ENCODE data around the gene HHIP.

Gene HHIP

GRCh38 chr4:144647590-144647989 is 1.6 kb downstream of the HHIP start:
- H3K4me3 Mint-ChIP-seq: peak overlapping the region; percentile 90
- peaks cover 69% of the 10 kb centered on the region for H3K27me3 Mint-ChIP-seq (ENCODE audit: low read depth)
- peaks cover 21% of the 10 kb centered on the region for H3K4me1 Mint-ChIP-seq (ENCODE audit: low read depth)
- H3K36me3 Mint-ChIP-seq (ENCODE audit: low read depth): no peaks in the 10 kb centered on the region
- H3K9me3 Mint-ChIP-seq: no peaks in the 10 kb centered on the region
- no peak overlapping the region for H3K27ac Mint-ChIP-seq

GRCh38 chr4:144648042-144648441 is 2.1 kb downstream of the HHIP start:
- Mint-ChIP-seq H3K4me1 (ENCODE audit: low read depth) (peaks cover 21% of the 10 kb centered on the region), H3K27ac (no peak overlapping the region), H3K4me3 (no peak overlapping the region), H3K9me3 (no peaks in the 10 kb centered on the region), H3K27me3 (ENCODE audit: low read depth) (peaks cover 69% of the 10 kb centered on the region), H3K36me3 (ENCODE audit: low read depth) (no peaks in the 10 kb centered on the region)

- peaks cover 60% of the 10 kb centered on the region for H3K27me3 Mint-ChIP-seq (ENCODE audit: low read depth)
- no peaks in the 10 kb centered on the region for H3K9me3 Mint-ChIP-seq
- no peaks in the 10 kb centered on the region for H3K36me3 Mint-ChIP-seq (ENCODE audit: low read depth)
- peaks cover 21% of the 10 kb centered on the region for H3K4me1 Mint-ChIP-seq (ENCODE audit: low read depth)
- no peak overlapping the region for H3K4me3 Mint-ChIP-seq
- no peak overlapping the region for H3K27ac Mint-ChIP-seq
These were observed 3.7 kb downstream of the HHIP start for GRCh38 chr4:144649646-144650045.

GRCh38 chr4:144650311-144651005 is 4.5 kb downstream of the HHIP start:
- H3K36me3 Mint-ChIP-seq (ENCODE audit: low read depth): no peaks in the 10 kb centered on the region
- no peaks in the 10 kb centered on the region for H3K9me3 Mint-ChIP-seq
- H3K4me3 Mint-ChIP-seq: no peak overlapping the region
- H3K27ac Mint-ChIP-seq: no peak overlapping the region
- peaks cover 52% of the 10 kb centered on the region for H3K27me3 Mint-ChIP-seq (ENCODE audit: low read depth)
- peaks cover 21% of the 10 kb centered on the region for H3K4me1 Mint-ChIP-seq (ENCODE audit: low read depth)

- H3K9me3 Mint-ChIP-seq: no peaks in the 10 kb centered on the region
- no peak overlapping the region for H3K27ac Mint-ChIP-seq
- H3K27me3 Mint-ChIP-seq (ENCODE audit: low read depth): peaks cover 28% of the 10 kb centered on the region
- no peak overlapping the region for H3K4me3 Mint-ChIP-seq
- no peaks in the 10 kb centered on the region for H3K4me1 Mint-ChIP-seq (ENCODE audit: low read depth)
- H3K36me3 Mint-ChIP-seq (ENCODE audit: low read depth): no peaks in the 10 kb centered on the region
These were observed 8.0 kb downstream of the HHIP start for GRCh38 chr4:144653781-144654545.

- H3K27ac Mint-ChIP-seq: no peak overlapping the region
- H3K36me3 Mint-ChIP-seq (ENCODE audit: low read depth): no peaks in the 10 kb centered on the region
- peaks cover 17% of the 10 kb centered on the region for H3K27me3 Mint-ChIP-seq (ENCODE audit: low read depth)
- no peaks in the 10 kb centered on the region for H3K9me3 Mint-ChIP-seq
- H3K4me1 Mint-ChIP-seq (ENCODE audit: low read depth): no peaks in the 10 kb centered on the region
- H3K4me3 Mint-ChIP-seq: no peak overlapping the region
These were observed 9.5 kb downstream of the HHIP start for GRCh38 chr4:144655491-144655890.

- Mint-ChIP-seq H3K9me3 (no peaks in the 10 kb centered on the region), H3K4me3 (no peak overlapping the region), H3K27me3 (ENCODE audit: low read depth) (peaks cover 12% of the 10 kb centered on the region), H3K27ac (no peak overlapping the region), H3K4me1 (ENCODE audit: low read depth) (no peaks in the 10 kb centered on the region), H3K36me3 (ENCODE audit: low read depth) (no peaks in the 10 kb centered on the region)
These were observed 10.9 kb downstream of the HHIP start for GRCh38 chr4:144656850-144657249.

GRCh38 chr4:144658015-144658567 is 12.1 kb downstream of the HHIP start:
- Mint-ChIP-seq H3K27ac (no peak overlapping the region), H3K36me3 (ENCODE audit: low read depth) (no peaks in the 10 kb centered on the region), H3K27me3 (ENCODE audit: low read depth) (peaks cover 9% of the 10 kb centered on the region), H3K4me3 (no peak overlapping the region), H3K9me3 (no peaks in the 10 kb centered on the region), H3K4me1 (ENCODE audit: low read depth) (no peaks in the 10 kb centered on the region)

- Mint-ChIP-seq H3K4me1 (ENCODE audit: low read depth) (no peaks in the 10 kb centered on the region), H3K27me3 (ENCODE audit: low read depth) (peaks cover 9% of the 10 kb centered on the region), H3K27ac (no peak overlapping the region), H3K4me3 (no peak overlapping the region), H3K36me3 (ENCODE audit: low read depth) (no peaks in the 10 kb centered on the region), H3K9me3 (no peaks in the 10 kb centered on the region)
These were observed 12.9 kb downstream of the HHIP start for GRCh38 chr4:144658903-144659302.

- Mint-ChIP-seq H3K36me3 (ENCODE audit: low read depth) (no peaks in the 10 kb centered on the region), H3K4me1 (ENCODE audit: low read depth) (no peaks in the 10 kb centered on the region), H3K27ac (no peak overlapping the region), H3K27me3 (ENCODE audit: low read depth) (peaks cover 9% of the 10 kb centered on the region), H3K4me3 (no peak overlapping the region), H3K9me3 (no peaks in the 10 kb centered on the region)
These were observed 13.5 kb downstream of the HHIP start for GRCh38 chr4:144659447-144659846.

GRCh38 chr4:144663834-144664475 is 18.0 kb downstream of the HHIP start:
- H3K27me3 Mint-ChIP-seq (ENCODE audit: low read depth): no peaks in the 10 kb centered on the region
- no peaks in the 10 kb centered on the region for H3K4me1 Mint-ChIP-seq (ENCODE audit: low read depth)
- H3K4me3 Mint-ChIP-seq: no peak overlapping the region
- no peaks in the 10 kb centered on the region for H3K9me3 Mint-ChIP-seq
- H3K36me3 Mint-ChIP-seq (ENCODE audit: low read depth): no peaks in the 10 kb centered on the region
- no peak overlapping the region for H3K27ac Mint-ChIP-seq

GRCh38 chr4:144666539-144667175 is 20.7 kb downstream of the HHIP start:
- H3K9me3 Mint-ChIP-seq: no peaks in the 10 kb centered on the region

GRCh38 chr4:144667500-144667899 is 21.5 kb downstream of the HHIP start:
- no peaks in the 10 kb centered on the region for H3K9me3 Mint-ChIP-seq

More at GRCh38 chr4:144666539-144667175, 20.7 kb downstream of the HHIP start:
- H3K27me3 Mint-ChIP-seq (ENCODE audit: low read depth): no peaks in the 10 kb centered on the region
- H3K27ac Mint-ChIP-seq: no peak overlapping the region
- H3K4me3 Mint-ChIP-seq: no peak overlapping the region
- no peaks in the 10 kb centered on the region for H3K4me1 Mint-ChIP-seq (ENCODE audit: low read depth)
- no peaks in the 10 kb centered on the region for H3K36me3 Mint-ChIP-seq (ENCODE audit: low read depth)

GRCh38 chr4:144670776-144671175 is 24.8 kb downstream of the HHIP start:
- no peaks in the 10 kb centered on the region for H3K4me1 Mint-ChIP-seq (ENCODE audit: low read depth)
- no peak overlapping the region for H3K4me3 Mint-ChIP-seq
- no peaks in the 10 kb centered on the region for H3K9me3 Mint-ChIP-seq
- no peaks in the 10 kb centered on the region for H3K36me3 Mint-ChIP-seq (ENCODE audit: low read depth)
- no peak overlapping the region for H3K27ac Mint-ChIP-seq
- no peaks in the 10 kb centered on the region for H3K27me3 Mint-ChIP-seq (ENCODE audit: low read depth)

More at GRCh38 chr4:144667500-144667899, 21.5 kb downstream of the HHIP start:
- H3K4me1 Mint-ChIP-seq (ENCODE audit: low read depth): no peaks in the 10 kb centered on the region
- H3K36me3 Mint-ChIP-seq (ENCODE audit: low read depth): no peaks in the 10 kb centered on the region
- H3K4me3 Mint-ChIP-seq: no peak overlapping the region
- no peak overlapping the region for H3K27ac Mint-ChIP-seq
- no peaks in the 10 kb centered on the region for H3K27me3 Mint-ChIP-seq (ENCODE audit: low read depth)

Measured in T-helper 1 cell treated with Interleukin-12 subunit alpha and Interleukin-12 subunit beta and Interleukin-4 antibody, amounts not matched to agents 30 μg/mL and 1 μg/mL, for 36 hours (primary cell).